ENCODE results near the gene CRYL1. TPM values are rescaled to one million over a fixed set of nuclear protein-coding genes. Genes with fewer than 3 reads are reported as not detected.

The CRYL1 gene, protein sequence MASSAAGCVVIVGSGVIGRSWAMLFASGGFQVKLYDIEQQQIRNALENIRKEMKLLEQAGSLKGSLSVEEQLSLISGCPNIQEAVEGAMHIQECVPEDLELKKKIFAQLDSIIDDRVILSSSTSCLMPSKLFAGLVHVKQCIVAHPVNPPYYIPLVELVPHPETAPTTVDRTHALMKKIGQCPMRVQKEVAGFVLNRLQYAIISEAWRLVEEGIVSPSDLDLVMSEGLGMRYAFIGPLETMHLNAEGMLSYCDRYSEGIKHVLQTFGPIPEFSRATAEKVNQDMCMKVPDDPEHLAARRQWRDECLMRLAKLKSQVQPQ
- total RNA-seq: 11.5 and 13.1 TPM in 2 replicates

GRCh38 chr13:20525601-20526544, at the start of gene CRYL1:
Gene CRYL1, minus strand, starts transcription at chr13:20525857. Its CDS starts 63 bp downstream, at chr13:20525794.

GRCh38 chr13:20566898-20567874, 41.5 kb upstream of the CRYL1 start, which contains the start of gene IFT88:
Gene IFT88, plus strand, starts transcription at chr13:20567157. Its CDS starts 7,229 bp downstream, at chr13:20574386.

Small RNAs within 50 kb of the gene (small RNA-seq; reads per million reads assigned to genes)
- gene MIR4499 (ENCODE audit: low replicate concordance): not detected

Other genes with a start within 250 kb of the CRYL1 start
- 16.5 and 18.4 TPM in 2 replicates for gene IFT88, start 41.3 kb upstream of the CRYL1 start, total RNA-seq
- gene IL17D, start 177.8 kb upstream of the CRYL1 start, total RNA-seq: 0.43 and 0.66 TPM in 2 replicates
- 3.9 and 8.7 TPM in 2 replicates for gene EEF1AKMT1, start 248.1 kb upstream of the CRYL1 start, total RNA-seq

All from placental pericyte (primary cell).